ENCODE measurements around the gene SYTL5. TPM values are rescaled to one million over a fixed set of nuclear protein-coding genes. Genes with fewer than 3 reads are reported as not detected.

Gene SYTL5
- total and polyA plus RNA-seq, 4 donors: 0.09 to 2.8 (median 1.0) TPM

DNA sequence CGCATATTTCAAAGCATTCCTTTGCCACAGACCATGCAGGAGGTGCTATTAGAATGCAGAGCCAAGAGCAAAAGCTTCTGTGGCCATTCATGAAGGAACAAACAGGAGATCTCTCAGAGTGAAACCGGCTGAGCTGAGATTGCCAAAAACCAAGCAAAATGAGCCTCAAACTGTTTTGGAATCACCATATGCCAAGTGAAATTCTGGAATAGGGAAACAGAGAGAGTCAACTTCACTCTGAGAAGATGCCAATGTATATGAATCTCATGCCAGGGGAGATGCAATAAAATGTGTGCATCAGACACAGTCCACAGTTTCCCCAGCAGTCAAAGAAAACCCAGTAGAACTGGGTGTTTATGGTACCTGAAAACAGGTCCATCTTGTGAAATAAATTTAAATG lies 172.0 kb downstream of the SYTL5 start:
- H3K4me3 ChIP-seq (ENCODE audit: low read depth in 1 of 3, low read length in 3 of 3): no peak overlapping the region
- 69% methylated on average over 2 of the region's 2 CpGs for WGBS
- TF ChIP-seq FOXA1 (IDR thresholded peaks at IDR 0.05): no peak
- no peak for TF ChIP-seq FOXA2 (IDR thresholded peaks at IDR 0.05)
- TF ChIP-seq TAF1 (conservative IDR thresholded peaks at IDR 0.05): no peak
- TF ChIP-seq SP1 (IDR thresholded peaks at IDR 0.05): no peak
- TF ChIP-seq HNF4G (IDR thresholded peaks at IDR 0.05): no peak
- TF ChIP-seq RXRA (IDR thresholded peaks at IDR 0.05): no peak
- TF ChIP-seq, protein P1, sequence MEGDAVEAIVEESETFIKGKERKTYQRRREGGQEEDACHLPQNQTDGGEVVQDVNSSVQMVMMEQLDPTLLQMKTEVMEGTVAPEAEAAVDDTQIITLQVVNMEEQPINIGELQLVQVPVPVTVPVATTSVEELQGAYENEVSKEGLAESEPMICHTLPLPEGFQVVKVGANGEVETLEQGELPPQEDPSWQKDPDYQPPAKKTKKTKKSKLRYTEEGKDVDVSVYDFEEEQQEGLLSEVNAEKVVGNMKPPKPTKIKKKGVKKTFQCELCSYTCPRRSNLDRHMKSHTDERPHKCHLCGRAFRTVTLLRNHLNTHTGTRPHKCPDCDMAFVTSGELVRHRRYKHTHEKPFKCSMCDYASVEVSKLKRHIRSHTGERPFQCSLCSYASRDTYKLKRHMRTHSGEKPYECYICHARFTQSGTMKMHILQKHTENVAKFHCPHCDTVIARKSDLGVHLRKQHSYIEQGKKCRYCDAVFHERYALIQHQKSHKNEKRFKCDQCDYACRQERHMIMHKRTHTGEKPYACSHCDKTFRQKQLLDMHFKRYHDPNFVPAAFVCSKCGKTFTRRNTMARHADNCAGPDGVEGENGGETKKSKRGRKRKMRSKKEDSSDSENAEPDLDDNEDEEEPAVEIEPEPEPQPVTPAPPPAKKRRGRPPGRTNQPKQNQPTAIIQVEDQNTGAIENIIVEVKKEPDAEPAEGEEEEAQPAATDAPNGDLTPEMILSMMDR (IDR thresholded peaks at IDR 0.05; ENCODE audit: low read depth, low read length, missing input control): no peak
- no peak for TF ChIP-seq YY1 (IDR thresholded peaks at IDR 0.05)
- no peak for TF ChIP-seq EGR1 (IDR thresholded peaks at IDR 0.05; ENCODE audit: low read depth in 2 of 2)
- TF ChIP-seq, protein P2, sequence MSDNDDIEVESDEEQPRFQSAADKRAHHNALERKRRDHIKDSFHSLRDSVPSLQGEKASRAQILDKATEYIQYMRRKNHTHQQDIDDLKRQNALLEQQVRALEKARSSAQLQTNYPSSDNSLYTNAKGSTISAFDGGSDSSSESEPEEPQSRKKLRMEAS (IDR thresholded peaks at IDR 0.05): no peak

More for the DNA sequence above, 172.0 kb downstream of the SYTL5 start:
- Histone ChIP-seq H3K36me3 (ENCODE audit: control insufficient read depth in 4 of 4, insufficient read depth in 3 of 4, low read depth in 1 of 4, low read length in 3 of 4) (no peaks in the 10 kb centered on the region), H3K9me3 (ENCODE audit: control insufficient read depth in 4 of 4, low read length in 3 of 4) (no peaks in the 10 kb centered on the region), H3K27ac (ENCODE audit: low read depth in 1 of 2, low read length in 2 of 2) (no peak overlapping the region), H3K27me3 (ENCODE audit: control insufficient read depth in 4 of 4, insufficient read depth in 4 of 4, low read length in 3 of 4) (no peaks in the 10 kb centered on the region), H3K4me1 (ENCODE audit: control insufficient read depth in 4 of 4, insufficient read depth in 4 of 4, low read length in 3 of 4) (no peaks in the 10 kb centered on the region), H3K9ac (ENCODE audit: low read depth in 1 of 2, low read length in 2 of 2) (no peak overlapping the region)
- no peak for DNase-seq (ENCODE audit: low spot score)

Small RNA genes lying within 50 kb of the gene (small RNA-seq; reads per million reads assigned to genes)
- not detected for gene MIR548AJ2

Other genes with a start within 250 kb of the SYTL5 start
- gene CYBB, start 226.5 kb upstream of the SYTL5 start, total RNA-seq: 10 to 100 TPM; 18.8 to 65.7 TPM
- gene CYBB, start 226.5 kb upstream of the SYTL5 start, polyA plus RNA-seq: 10 to 100 TPM in 1 of 2 donors, 1 to 10 TPM in 1; 2.8 to 10.2 TPM
- 10 to 100 TPM in 1 of 2 donors, 1 to 10 TPM in 1; 9.5 to 13.4 TPM for gene DYNLT3, start 159.0 kb upstream of the SYTL5 start, total RNA-seq
- gene DYNLT3, start 159.0 kb upstream of the SYTL5 start, polyA plus RNA-seq: 10 to 100 TPM; 13.4 to 20.7 TPM
- 1 to 10 TPM; 4.9 to 9.3 TPM for gene SRPX, start 214.3 kb downstream of the SYTL5 start, total RNA-seq
- gene SRPX, start 214.3 kb downstream of the SYTL5 start, polyA plus RNA-seq: 10 to 100 TPM; 11.4 to 15.3 TPM

Data from liver (tissue), 10 donors.